GM19452 (cell line): ENCODE measurements around the gene CIB2.
A peak's percentile ranks its signal among the peaks of the same experiment; 100 is the strongest.

ENCODE experiments used
- ATAC-seq: cut with Tn5 transposase; IDR thresholded peaks from one replicate; pipeline ENCODE4 v1.9.1; 2021; ENCODE audit not compliant: unreplicated experiment

CIB2 gene

GRCh38 chr15:78109156-78109555 is 22.1 kb downstream of the CIB2 start:
- no peak for ATAC-seq

GRCh38 chr15:78108300-78109084 is 22.8 kb downstream of the CIB2 start:
- no peak for ATAC-seq

- no peak for ATAC-seq
Observed at GRCh38 chr15:78107471-78107870, 23.8 kb downstream of the CIB2 start.

GRCh38 chr15:78105476-78106241 is 25.6 kb downstream of the CIB2 start:
- no peak for ATAC-seq

GRCh38 chr15:78104566-78105475 is 26.4 kb downstream of the CIB2 start:
- ATAC-seq, result no peak

GRCh38 chr15:78104119-78104479 is 27.1 kb downstream of the CIB2 start:
- ATAC-seq, result peak; percentile 20

- peak; percentile 81 for ATAC-seq
Observed at GRCh38 chr15:78103406-78104118, 27.7 kb downstream of the CIB2 start.

GRCh38 chr15:78102741-78103140 is 28.5 kb downstream of the CIB2 start:
- no peak for ATAC-seq

GRCh38 chr15:78102211-78102610 is 29.0 kb downstream of the CIB2 start:
- ATAC-seq, result no peak

- no peak for ATAC-seq
Observed at GRCh38 chr15:78101423-78102105, 29.7 kb downstream of the CIB2 start.

- ATAC-seq, result no peak
Observed at GRCh38 chr15:78100886-78101285, 30.4 kb downstream of the CIB2 start.

- ATAC-seq, result no peak
Observed at GRCh38 chr15:78098131-78098755, 33.0 kb downstream of the CIB2 start.

GRCh38 chr15:78097667-78098066 is 33.6 kb downstream of the CIB2 start:
- ATAC-seq, result no peak

- no peak for ATAC-seq
Observed at GRCh38 chr15:78093242-78094020, 37.8 kb downstream of the CIB2 start.

GRCh38 chr15:78092261-78093041 is 38.8 kb downstream of the CIB2 start, which contains the start of gene SH2D7:
Gene SH2D7 (plus strand): TSS chr15:78092561. CDS start chr15:78092585, 24 bp downstream.
- no peak for ATAC-seq

GRCh38 chr15:78090422-78091063 is 40.7 kb downstream of the CIB2 start:
- no peak for ATAC-seq

- no peak for ATAC-seq
Observed at GRCh38 chr15:78088773-78089080, 42.5 kb downstream of the CIB2 start.
